Psoas muscle (tissue), 8 donors: Measurements from ENCODE around the gene DGCR2. TPM values are rescaled to one million over a fixed set of nuclear protein-coding genes. Genes with fewer than 3 reads are reported as not detected.
A peak's percentile ranks its signal among the peaks of the same experiment; 100 is the strongest.

Source experiments
- ATAC-seq, 4 donors: fragments of 200-7000 bp; cut with Tn5 transposase; one replicate each; pipeline ENCODE4 v1.9.1; 2020; ENCODE audit warnings: moderate library complexity in 3 of 4, mild to moderate bottlenecking in 2 of 4
- DNase-seq, 2 donors: peaks; one replicate each; pipeline ENCODE4 v3.0.0-alpha.2; 2020
- H3K27ac ChIP-seq: fragments of 200-600 bp; one replicate; pipeline ENCODE4 v1.8.0; 2022
- H3K27me3 ChIP-seq, 3 donors: fragments of 200-600 bp in 1 of 3; one replicate each; pipeline versions ENCODE4 v1.6.1 to v1.8.0; 2013 to 2022; ENCODE audit warnings: low read length in 2 of 3, mild to moderate bottlenecking in 2 of 3, moderate library complexity in 1 of 3; ENCODE audit not compliant: insufficient read depth in 3 of 3
- H3K36me3 ChIP-seq, 2 donors: fragments of 200-600 bp in 1 of 2; one replicate each; pipeline versions ENCODE4 v1.6.1 to v1.8.0; 2013 to 2022; ENCODE audit warnings: low read depth in 1 of 2, mild to moderate bottlenecking in 1 of 2, moderate library complexity in 1 of 2; ENCODE audit not compliant: insufficient read depth in 1 of 2
- H3K4me1 ChIP-seq: fragments of 200-600 bp; one replicate; pipeline ENCODE4 v1.8.0; 2022
- H3K4me3 ChIP-seq: fragments of 200-600 bp; one replicate; pipeline ENCODE4 v1.8.0; 2022; ENCODE audit warnings: mild to moderate bottlenecking
- H3K9me3 ChIP-seq: fragments of 200-600 bp; one replicate; pipeline ENCODE4 v1.8.0; 2022
- WGBS, 3 donors: extraction: QIAGEN DNeasy Blood & Tissue Kit; methylation state at CpG; one replicate each; pipeline versions ENCODE4 v1.1.6 to v1.1.7; 2013; 5-methylcytosine and 5-hydroxymethylcytosine counted together
- intact Hi-C, 2 donors: fragments of 100-400 bp; cut with DNase I; formaldehyde crosslinking; loops; one replicate each; pipeline versions ENCODE4 v1.11.0 to v1.14.2; 2022
- polyA plus RNA-seq, 3 donors: library from polyadenylated mRNA; stranded (reverse); fragments of 200-250 nt; gene quantifications; one replicate each; pipeline ENCODE4 v1.2.3, GENCODE V29; 2013
- total RNA-seq, 4 donors: library from RNA; stranded (reverse); fragmentation: NEBNext Ultra II Directional in 2 of 4; extraction: Animal tissue kit (Norgen Biotek cat#: 25700) in 2 of 4; gene quantifications; one replicate each; pipeline versions ENCODE4 v1.2.1 to v1.2.4, GENCODE V29; 2021 to 2023
- TF ChIP-seq, protein P1 (sequence below): fragments of 200-600 bp; IDR thresholded peaks from one replicate; pipeline ENCODE4 v1.8.0; 2022; ENCODE audit warnings: antibody characterized with exemption
- donor health status: healthy with polysubstance abuse.
- donor health status: DM: no; HTN: no; CAD: no; lungs with moderate emphysema.
- donor health status: Bipolar disorder and iron deficiency.
- donor health status: healthy.
- donor health status: DM: yes; HTN: yes; CAD: no.
- donor health status: DM: no; HTN: no; CAD: no.
- donor health status: DM: no; HTN: no; CAD: no.
- donor health status: DM: yes; HTN: yes; CAD: no.

Gene DGCR2
- total and polyA plus RNA-seq, 7 donors = 13.1 to 27.6 (median 24.5) TPM

DNA sequence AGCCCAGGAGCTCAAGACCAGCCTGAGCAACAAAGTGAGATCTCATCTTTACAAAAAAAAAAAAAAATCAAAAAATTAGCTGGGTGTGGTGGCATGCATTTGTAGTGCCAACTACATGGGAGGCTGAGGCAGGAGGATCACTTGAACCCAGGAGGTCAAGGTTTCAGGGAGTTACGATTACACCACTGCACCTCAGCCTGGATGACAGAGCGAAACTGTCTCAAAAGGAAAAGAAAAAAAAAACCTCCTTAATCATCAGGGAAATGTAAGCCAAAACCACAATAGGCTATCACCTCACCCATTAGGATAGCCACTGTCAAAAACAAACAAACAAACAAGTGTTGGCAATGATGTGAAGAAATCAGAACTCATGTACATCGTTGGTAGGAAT is 13.4 kb downstream of the DGCR2 start:
- Histone ChIP-seq H3K4me3 (no peak overlapping the region), H3K27me3 (no peaks in the 10 kb centered on the region), H3K4me1 (peaks cover 88% of the 10 kb centered on the region), H3K27ac (peak overlapping the region; percentile 76), H3K36me3 (no peaks in the 10 kb centered on the region), H3K9me3 (no peaks in the 10 kb centered on the region)
- ATAC-seq = no peak
- no peak for DNase-seq
- WGBS, 3 donors = 49 to 78% (median 78%) methylated on average over 3 of the region's 3 CpGs
- TF ChIP-seq, protein P1, sequence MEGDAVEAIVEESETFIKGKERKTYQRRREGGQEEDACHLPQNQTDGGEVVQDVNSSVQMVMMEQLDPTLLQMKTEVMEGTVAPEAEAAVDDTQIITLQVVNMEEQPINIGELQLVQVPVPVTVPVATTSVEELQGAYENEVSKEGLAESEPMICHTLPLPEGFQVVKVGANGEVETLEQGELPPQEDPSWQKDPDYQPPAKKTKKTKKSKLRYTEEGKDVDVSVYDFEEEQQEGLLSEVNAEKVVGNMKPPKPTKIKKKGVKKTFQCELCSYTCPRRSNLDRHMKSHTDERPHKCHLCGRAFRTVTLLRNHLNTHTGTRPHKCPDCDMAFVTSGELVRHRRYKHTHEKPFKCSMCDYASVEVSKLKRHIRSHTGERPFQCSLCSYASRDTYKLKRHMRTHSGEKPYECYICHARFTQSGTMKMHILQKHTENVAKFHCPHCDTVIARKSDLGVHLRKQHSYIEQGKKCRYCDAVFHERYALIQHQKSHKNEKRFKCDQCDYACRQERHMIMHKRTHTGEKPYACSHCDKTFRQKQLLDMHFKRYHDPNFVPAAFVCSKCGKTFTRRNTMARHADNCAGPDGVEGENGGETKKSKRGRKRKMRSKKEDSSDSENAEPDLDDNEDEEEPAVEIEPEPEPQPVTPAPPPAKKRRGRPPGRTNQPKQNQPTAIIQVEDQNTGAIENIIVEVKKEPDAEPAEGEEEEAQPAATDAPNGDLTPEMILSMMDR = no peak
- intact Hi-C loops = no loop called here

DNA sequence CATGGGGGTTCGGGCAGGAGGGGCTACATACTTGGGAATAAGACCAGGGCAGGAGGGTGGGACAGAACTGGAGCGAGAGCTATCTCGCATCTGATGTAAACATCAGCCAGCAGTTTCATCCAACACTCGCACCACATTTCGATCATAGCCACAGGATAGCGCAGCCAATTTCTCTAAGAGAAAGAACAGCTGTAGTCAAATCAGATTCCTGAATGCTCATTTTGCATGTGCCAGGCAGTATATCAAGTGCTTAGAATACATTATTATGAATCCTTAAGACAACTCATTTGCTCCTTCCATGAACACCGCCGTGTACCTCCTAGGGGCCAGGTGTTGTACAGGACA is 14.5 kb downstream of the DGCR2 start:
- Histone ChIP-seq H3K4me1 (peaks cover 91% of the 10 kb centered on the region), H3K4me3 (no peak overlapping the region), H3K36me3 (no peaks in the 10 kb centered on the region), H3K9me3 (no peaks in the 10 kb centered on the region), H3K27ac (peak overlapping the region; percentile 32), H3K27me3 (no peaks in the 10 kb centered on the region)
- intact Hi-C loops = no loop called here
- WGBS, 3 donors = 35 to 40% (median 36%) methylated on average over 8 of the region's 8 CpGs
- DNase-seq (no peak), ATAC-seq (no peak)
- TF ChIP-seq, protein P1 = no peak

DNA sequence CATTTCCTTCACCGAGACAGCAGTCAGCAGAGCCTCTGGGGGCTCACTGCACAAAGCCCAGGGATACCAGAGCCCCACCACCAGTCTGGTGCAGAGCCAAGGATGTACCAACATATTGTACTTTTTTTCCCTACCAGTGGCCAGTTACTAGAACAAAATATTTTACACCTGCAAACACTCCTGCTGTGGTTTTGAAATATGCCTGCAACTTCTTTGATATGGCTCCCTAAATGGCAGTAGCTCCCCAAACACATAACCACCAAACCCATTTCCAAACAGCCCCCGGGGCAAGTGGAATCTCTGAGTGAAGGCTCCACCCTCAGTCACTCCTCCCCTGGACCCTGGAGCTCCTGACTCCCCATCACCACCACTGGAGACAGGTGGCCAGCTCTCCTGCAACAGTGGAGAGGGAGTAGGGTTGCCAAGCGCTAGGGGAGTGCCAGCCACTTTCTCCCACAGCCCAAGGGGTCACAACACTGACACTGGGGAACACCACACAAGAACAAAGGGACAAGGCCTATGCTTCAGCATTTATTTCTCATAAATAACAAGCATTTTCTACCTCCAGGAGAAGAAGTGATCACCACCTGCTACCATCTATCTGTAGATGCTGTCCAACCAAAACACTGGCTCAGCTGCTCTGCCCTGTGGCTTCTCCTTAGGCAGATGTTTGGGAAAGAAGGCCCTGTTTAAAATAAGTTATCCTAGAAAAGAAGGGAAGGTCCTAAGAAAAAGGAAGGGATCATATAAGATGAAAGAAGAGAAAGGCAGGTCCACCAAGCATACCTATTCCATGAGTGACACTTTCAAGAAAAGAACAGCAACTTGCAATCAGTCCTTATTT is 15.1 kb downstream of the DGCR2 start:
- peaks cover 91% of the 10 kb centered on the region for H3K4me1 ChIP-seq
- intact Hi-C loops = no loop called here

DNA sequence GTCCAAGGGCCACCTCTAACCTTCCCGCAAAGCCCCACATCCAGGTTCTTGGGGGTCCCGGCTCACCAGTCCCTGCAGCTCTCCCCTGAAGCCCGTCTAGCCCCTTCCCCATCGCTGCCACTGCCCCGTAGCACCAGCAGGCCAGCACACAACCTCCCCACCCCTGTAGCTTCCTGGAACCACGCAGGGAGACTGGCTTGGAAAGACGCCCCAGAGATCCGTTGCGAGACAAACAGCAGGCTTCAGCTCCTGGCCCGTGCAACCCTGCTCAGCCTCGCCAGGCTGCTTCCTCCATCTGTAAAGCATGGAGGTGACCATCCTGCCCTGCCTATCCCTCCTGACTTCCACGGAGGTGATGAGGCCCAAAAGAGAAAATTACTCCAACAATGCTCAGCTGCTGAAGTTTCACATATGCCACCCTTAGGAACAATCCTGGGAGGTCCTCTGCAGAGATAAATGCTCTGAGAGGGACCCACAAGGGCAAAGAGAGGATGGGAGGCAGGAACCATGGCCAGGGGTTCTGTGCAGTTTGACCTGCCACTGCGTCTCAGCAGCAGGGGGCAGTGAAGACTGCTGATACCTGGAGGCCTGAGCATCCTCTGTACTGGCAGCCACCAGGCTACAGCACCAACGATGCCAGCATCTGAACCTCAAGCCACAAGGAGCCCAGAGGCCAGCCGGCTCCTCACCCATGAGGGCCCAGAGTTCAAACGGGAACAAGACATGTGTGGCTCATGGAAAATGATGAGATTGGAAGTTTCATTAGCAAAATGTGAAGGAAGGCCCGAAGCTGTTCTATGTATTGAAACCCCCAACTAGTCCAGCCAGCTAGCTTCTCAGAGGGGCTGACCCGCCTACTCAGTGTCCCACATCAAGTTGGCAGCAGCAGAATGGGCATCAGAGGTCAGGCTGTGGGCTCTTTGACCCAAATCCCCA is 16.1 kb downstream of the DGCR2 start:
- H3K36me3 ChIP-seq = no peaks in the 10 kb centered on the region
- intact Hi-C loops = no loop called here
- H3K27ac ChIP-seq = peak overlapping the region; percentile 71
- TF ChIP-seq, protein P1 = peak; percentile 22
- DNase-seq (no peak), ATAC-seq (peak in 1 of 4 donors; percentile 36)
- no peaks in the 10 kb centered on the region for H3K27me3 ChIP-seq
- no peak overlapping the region for H3K4me3 ChIP-seq
- H3K9me3 ChIP-seq = no peaks in the 10 kb centered on the region
- 35 to 57% (median 35%) methylated on average over 18 of the region's 18 CpGs for WGBS, 3 donors
- H3K4me1 ChIP-seq = peaks cover 82% of the 10 kb centered on the region

More for the DNA sequence above, 15.1 kb downstream of the DGCR2 start:
- no peak overlapping the region for H3K4me3 ChIP-seq
- H3K9me3 ChIP-seq = no peaks in the 10 kb centered on the region
- DNase-seq (no peak), ATAC-seq (no peak)
- TF ChIP-seq, protein P1 = no peak
- no peaks in the 10 kb centered on the region for H3K36me3 ChIP-seq
- H3K27me3 ChIP-seq = no peaks in the 10 kb centered on the region
- 61 to 73% (median 63%) methylated on average over 3 of the region's 3 CpGs for WGBS, 3 donors
- peak overlapping the region; percentile 32 for H3K27ac ChIP-seq
